ENCODE measurements around the gene KRTAP9-3. TPM values are rescaled to one million over a fixed set of nuclear protein-coding genes. Genes with fewer than 3 reads are reported as not detected.

Gene KRTAP9-3
- total RNA-seq, 1 experiment from 2014 or later: not detected

DNA sequence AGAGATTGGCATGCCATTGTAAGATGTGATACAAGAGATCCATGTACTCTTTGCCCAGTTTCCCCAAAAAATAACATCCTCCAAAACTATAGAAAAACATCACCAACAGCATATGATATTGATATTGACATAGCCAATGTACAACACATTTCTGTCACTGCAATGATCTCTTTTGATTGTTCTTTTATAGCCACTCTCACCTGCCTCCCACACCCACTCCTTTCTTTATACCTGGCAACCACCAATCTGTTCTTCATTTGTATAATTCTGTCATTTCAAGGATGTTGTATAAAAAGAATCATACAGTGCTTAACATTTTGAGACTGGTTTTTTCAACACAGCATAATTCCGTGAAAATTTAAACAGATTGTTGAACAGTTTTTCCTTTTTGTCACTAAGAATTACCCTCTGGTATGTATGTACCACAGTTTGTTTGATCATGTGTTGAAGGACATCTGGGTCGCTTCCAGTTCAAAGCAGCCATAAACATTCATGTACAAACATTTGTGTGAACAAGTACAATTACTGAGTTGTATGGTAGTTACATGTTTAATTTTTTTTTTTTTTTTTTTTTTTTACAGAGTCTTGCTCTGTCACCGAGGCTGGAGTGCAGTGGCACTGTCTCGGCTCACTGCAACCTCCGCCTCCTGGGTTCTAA lies 32.7 kb upstream of the KRTAP9-3 start:
- H3K9me2 ChIP-seq (ENCODE audit: insufficient read depth): no peaks in the 10 kb centered on the region
- RAD21 ChIA-PET (ENCODE audit: low non-redundant PET in 1 of 2, low total read pairs in 2 of 2, uncharacterized antibody in 2 of 2, unreplicated experiment in 2 of 2): no interaction called here
- no peak overlapping the region for H2AFZ ChIP-seq (ENCODE audit: low read depth, low read length, poor library complexity, severe bottlenecking)
- H3K4me1 ChIP-seq (ENCODE audit: control insufficient read depth in 1 of 2, insufficient read depth in 2 of 2, low read length in 2 of 2): no peaks in the 10 kb centered on the region
- intact Hi-C loops (cut with micrococcal nuclease): no loop called here
- H3K4me2 ChIP-seq (ENCODE audit: low read length): no peak overlapping the region
- no peaks in the 10 kb centered on the region for H3K9me3 ChIP-seq (ENCODE audit: control insufficient read depth in 1 of 2, insufficient read depth in 1 of 2, low read depth in 1 of 2, low read length in 2 of 2)
- no peak overlapping the region for H3K9ac ChIP-seq (ENCODE audit: low read length)
- no peaks in the 10 kb centered on the region for H3K36me3 ChIP-seq (ENCODE audit: control insufficient read depth in 1 of 2, insufficient read depth in 2 of 2, low read length in 2 of 2)
- TF ChIP-seq MAX (IDR thresholded peaks at IDR 0.05) (no peak), TCF7L2 (IDR thresholded peaks at IDR 0.05; ENCODE audit: borderline replicate concordance, extremely low read depth, insufficient read depth, insufficient read length) (no peak), FOSL1 (IDR thresholded peaks at IDR 0.05; ENCODE audit: low read depth) (no peak), SP1 (IDR thresholded peaks at IDR 0.05; ENCODE audit: low read depth) (no peak), JUND (IDR thresholded peaks at IDR 0.05) (no peak), ZNF274 (IDR thresholded peaks at IDR 0.05; ENCODE audit: low read depth, low read length) (no peak), YY1 (IDR thresholded peaks at IDR 0.05; ENCODE audit: extremely low read depth, insufficient replicate concordance, low read depth, low read length) (no peak), EZH2phosphoT487 (IDR thresholded peaks at IDR 0.05; ENCODE audit: borderline replicate concordance) (no peak), POLR2A (IDR thresholded peaks at IDR 0.05; ENCODE audit: borderline replicate concordance, extremely low read depth, insufficient read depth, insufficient read length) (no peak), ELF1 (IDR thresholded peaks at IDR 0.05; ENCODE audit: borderline replicate concordance, low read depth) (no peak)
- TF ChIP-seq, protein P1, sequence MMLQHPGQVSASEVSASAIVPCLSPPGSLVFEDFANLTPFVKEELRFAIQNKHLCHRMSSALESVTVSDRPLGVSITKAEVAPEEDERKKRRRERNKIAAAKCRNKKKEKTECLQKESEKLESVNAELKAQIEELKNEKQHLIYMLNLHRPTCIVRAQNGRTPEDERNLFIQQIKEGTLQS (IDR thresholded peaks at IDR 0.05): no peak
- TF ChIP-seq, protein P2, sequence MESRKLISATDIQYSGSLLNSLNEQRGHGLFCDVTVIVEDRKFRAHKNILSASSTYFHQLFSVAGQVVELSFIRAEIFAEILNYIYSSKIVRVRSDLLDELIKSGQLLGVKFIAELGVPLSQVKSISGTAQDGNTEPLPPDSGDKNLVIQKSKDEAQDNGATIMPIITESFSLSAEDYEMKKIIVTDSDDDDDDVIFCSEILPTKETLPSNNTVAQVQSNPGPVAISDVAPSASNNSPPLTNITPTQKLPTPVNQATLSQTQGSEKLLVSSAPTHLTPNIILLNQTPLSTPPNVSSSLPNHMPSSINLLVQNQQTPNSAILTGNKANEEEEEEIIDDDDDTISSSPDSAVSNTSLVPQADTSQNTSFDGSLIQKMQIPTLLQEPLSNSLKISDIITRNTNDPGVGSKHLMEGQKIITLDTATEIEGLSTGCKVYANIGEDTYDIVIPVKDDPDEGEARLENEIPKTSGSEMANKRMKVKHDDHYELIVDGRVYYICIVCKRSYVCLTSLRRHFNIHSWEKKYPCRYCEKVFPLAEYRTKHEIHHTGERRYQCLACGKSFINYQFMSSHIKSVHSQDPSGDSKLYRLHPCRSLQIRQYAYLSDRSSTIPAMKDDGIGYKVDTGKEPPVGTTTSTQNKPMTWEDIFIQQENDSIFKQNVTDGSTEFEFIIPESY (IDR thresholded peaks at IDR 0.05; ENCODE audit: extremely low read depth, insufficient replicate concordance, low read length): no peak
- no peak overlapping the region for H3K4me3 ChIP-seq (replicated peaks in 1 of 2; ENCODE audit: low read depth in 1 of 2, low read length in 2 of 2)
- POLR2A ChIA-PET: no interaction called here
- H4K20me1 ChIP-seq (ENCODE audit: insufficient read depth): no peaks in the 10 kb centered on the region
- ATAC-seq (no peak), DNase-seq (ENCODE audit: low read depth, low spot score) (no peak)
- CTCF ChIA-PET: no interaction called here
- no TSS peak for BruUV-seq (replicated peaks)
- H3K27ac ChIP-seq (ENCODE audit: low read depth, low read length): no peak overlapping the region
- no peaks in the 10 kb centered on the region for H3K27me3 ChIP-seq (ENCODE audit: insufficient read depth, low read length)
- H3K79me2 ChIP-seq (ENCODE audit: insufficient read depth, low read length): no peaks in the 10 kb centered on the region
